B cell (primary cell): ENCODE data around the gene TENM3. TPM values are rescaled to one million over a fixed set of nuclear protein-coding genes. Genes with fewer than 3 reads are reported as not detected.

ENCODE experiments used
- ATAC-seq: fragments of 200-7000 bp; cut with Tn5 transposase; one replicate; pipeline ENCODE4 v1.10.0; 2021; ENCODE audit warnings: low read depth, mild to moderate bottlenecking, moderate number of reproducible peaks, moderate library complexity
- CTCF ChIA-PET: fragments of 350-600 bp; sonication (Branson Sonifier 250); formaldehyde crosslinking; loops from one replicate; lab custom pipeline; 2021; ENCODE audit warnings: antibody characterized with exemption, inconsistent platforms; lab: Charles Lee
- POLR2A ChIA-PET: fragments of 350-600 bp; sonication (Branson Sonifier 250); formaldehyde crosslinking; loops from one replicate; lab custom pipeline; 2021; ENCODE audit warnings: antibody characterized with exemption; lab: Charles Lee
- DNase-seq: peaks from one replicate; pipeline ENCODE4 v3.0.0; 2013
- H2AFZ ChIP-seq: 2 replicates; pipeline ENCODE4 v1.6.1; 2012; ENCODE audit warnings: mild to moderate bottlenecking, low read depth, low read length; ENCODE audit not compliant: insufficient read depth, poor library complexity, severe bottlenecking
- H3K27ac ChIP-seq, 2 donors: 1 replicate in 1 of 2; 2 replicates in 1 of 2; pipeline ENCODE4 v1.5.1; 2012 to 2013; ENCODE audit warnings: low read length in 2 of 2, mild to moderate bottlenecking in 2 of 2, moderate library complexity in 1 of 2
- H3K27me3 ChIP-seq, 4 experiments: fragments of 200-600 bp in 1 of 4; sonication (generic) in 1 of 4; replicated peaks in 1 of 4; 1 replicate in 2 of 4; 2 replicates in 2 of 4; pipeline versions ENCODE4 v1.6.1 to v1.7.0; 2013 to 2016; ENCODE audit warnings: low read length in 3 of 4, mild to moderate bottlenecking in 2 of 4, mixed read lengths in 1 of 4, moderate library complexity in 1 of 4; ENCODE audit not compliant: insufficient read depth in 4 of 4, control insufficient read depth in 3 of 4; ENCODE audit errors: control extremely low read depth in 1 of 4
- H3K36me3 ChIP-seq, 2 experiments: replicated peaks in 1 of 2; 1 replicate in 1 of 2; 2 replicates in 1 of 2; pipeline versions ENCODE4 v1.6.1 to v1.7.1; 2013; ENCODE audit warnings: low read length in 1 of 2; ENCODE audit not compliant: insufficient read depth in 2 of 2, control insufficient read depth in 1 of 2; ENCODE audit errors: control extremely low read depth in 1 of 2, extremely low read depth in 1 of 2
- H3K4me1 ChIP-seq, 2 donors: fragments of 200-600 bp in 1 of 2; sonication (generic) in 1 of 2; 1 replicate in 1 of 2; 2 replicates in 1 of 2; pipeline versions ENCODE4 v1.5.1 to v1.6.1; 2013 to 2017; ENCODE audit warnings: low read length in 2 of 2; ENCODE audit not compliant: control insufficient read depth in 2 of 2, insufficient read depth in 2 of 2
- H3K4me2 ChIP-seq: replicated peaks from 2 replicates; pipeline ENCODE3; 2012; ENCODE audit warnings: mild to moderate bottlenecking, low read depth, low read length; ENCODE audit not compliant: poor library complexity, severe bottlenecking
- H3K4me3 ChIP-seq, 5 experiments: fragments of 200-600 bp in 1 of 5; sonication (generic) in 1 of 5; 1 replicate in 3 of 5; 2 replicates in 2 of 5; pipeline versions ENCODE4 v1.5.1 to v1.7.0; 2011 to 2016; ENCODE audit warnings: low read length in 4 of 5, mild to moderate bottlenecking in 4 of 5, low read depth in 2 of 5, control low read depth in 1 of 5, moderate library complexity in 1 of 5; ENCODE audit not compliant: insufficient read depth in 1 of 5; ENCODE audit errors: control extremely low read depth in 1 of 5, extremely low read depth in 1 of 5
- H3K79me2 ChIP-seq: fragments of 200-600 bp; sonication (generic); one replicate; pipeline ENCODE4 v1.6.0; 2016; ENCODE audit warnings: low read length; ENCODE audit not compliant: control insufficient read depth, insufficient read depth
- H3K9ac ChIP-seq: fragments of 200-600 bp; sonication (generic); 2 replicates; pipeline ENCODE4 v1.6.1; 2017; ENCODE audit warnings: mild to moderate bottlenecking, low read length, moderate library complexity
- H3K9me3 ChIP-seq, 3 donors: one replicate each; pipeline versions ENCODE4 v1.6.1 to v1.7.1; 2013; ENCODE audit warnings: low read length in 2 of 3; ENCODE audit not compliant: control insufficient read depth in 2 of 3, insufficient read depth in 1 of 3; ENCODE audit errors: control extremely low read depth in 1 of 3
- H4K20me1 ChIP-seq: 2 replicates; pipeline ENCODE4 v1.6.0; 2012; ENCODE audit warnings: mild to moderate bottlenecking, low read length; ENCODE audit not compliant: insufficient read depth, control insufficient read depth, poor library complexity, severe bottlenecking
- H3K27ac Mint-ChIP-seq: one replicate; pipeline ENCODE4 v1.8.0; 2021; ENCODE audit warnings: mixed read lengths
- H3K27me3 Mint-ChIP-seq: one replicate; pipeline ENCODE4 v1.8.0; 2021; ENCODE audit warnings: mixed read lengths
- H3K4me1 Mint-ChIP-seq: one replicate; pipeline ENCODE4 v1.8.0; 2021; ENCODE audit warnings: mixed read lengths
- H3K4me3 Mint-ChIP-seq: one replicate; pipeline ENCODE4 v1.8.0; 2021; ENCODE audit warnings: mixed read lengths
- H3K9me3 Mint-ChIP-seq: one replicate; pipeline ENCODE4 v1.8.0; 2022; ENCODE audit warnings: mixed read lengths; ENCODE audit not compliant: insufficient read depth
- CTCF ChIP-seq: fragments of 200-600 bp; IDR thresholded peaks from one replicate; pipeline ENCODE4 v1.8.0; 2022; ENCODE audit warnings: antibody characterized with exemption, mild to moderate bottlenecking
- EZH2 ChIP-seq: IDR thresholded peaks from 2 replicates; pipeline ENCODE4 v1.6.1; 2012; ENCODE audit warnings: borderline replicate concordance, low read depth, mild to moderate bottlenecking, moderate library complexity, low read length; ENCODE audit not compliant: insufficient read depth, poor library complexity, severe bottlenecking
- WGBS: methylation state at CpG from one replicate; pipeline ENCODE4 v1.1.5; 2013; ENCODE audit warnings: missing lambda C conversion rate; ENCODE audit not compliant: insufficient coverage; 5-methylcytosine and 5-hydroxymethylcytosine counted together
- intact Hi-C: fragments of 100-400 bp; cut with micrococcal nuclease; formaldehyde crosslinking; loops from one replicate; pipeline ENCODE4 v1.10.0; 2022
- polyA plus RNA-seq: library from polyadenylated mRNA; depleted of rRNA; stranded (reverse); fragments of >200 nt; gene quantifications from 2 replicates; pipeline ENCODE4 v1.2.3, GENCODE V29; 2012
- total RNA-seq, 2 donors: library from RNA; stranded (reverse); fragments of 120-200 nt in 1 of 2; gene quantifications; 1 replicate in 1 of 2; 2 replicates in 1 of 2; pipeline versions ENCODE4 v1.2.3 to v1.2.4, GENCODE V29; 2013 to 2022

Gene TENM3
- total and polyA plus RNA-seq, 2 donors (not counting 1 experiment from before 2014, with no cell fraction given): not detected

- Histone ChIP-seq H3K4me3 (no peak overlapping the region), H3K4me2 (no peak overlapping the region), H3K4me1 (no peaks in the 10 kb centered on the region), H3K79me2 (no peaks in the 10 kb centered on the region), H3K9me3 (no peaks in the 10 kb centered on the region), H4K20me1 (no peaks in the 10 kb centered on the region), H3K9ac (no peak overlapping the region), H3K36me3 (no peaks in the 10 kb centered on the region), H2AFZ (no peak overlapping the region), H3K27me3 (no peaks in the 10 kb centered on the region), H3K27ac (no peak overlapping the region)
- ATAC-seq: no peak
- peaks cover 8% of the 10 kb centered on the region for H3K27me3 Mint-ChIP-seq
- no peak for DNase-seq
- H3K4me3 Mint-ChIP-seq: no peak overlapping the region
- no CpG with 5 or more reads among the region's 2 CpGs for WGBS
- intact Hi-C loops: no loop called here
- TF ChIP-seq EZH2 (no peak), CTCF (no peak)
- CTCF ChIA-PET: no interaction called here
- no peak overlapping the region for H3K27ac Mint-ChIP-seq
- peaks cover 2% of the 10 kb centered on the region for H3K4me1 Mint-ChIP-seq
- H3K9me3 Mint-ChIP-seq: no peaks in the 10 kb centered on the region
- POLR2A ChIA-PET: no interaction called here
Measured at GRCh38 chr4:182488896-182489295, 245.7 kb downstream of the TENM3 start.

GRCh38 chr4:182489607-182490006 lies 246.4 kb downstream of the TENM3 start:
- no peaks in the 10 kb centered on the region for H3K9me3 Mint-ChIP-seq
- H2AFZ ChIP-seq: no peak overlapping the region
- H3K27ac ChIP-seq: no peak overlapping the region
- WGBS: 79% methylated on average over 2 of the region's 2 CpGs
- TF ChIP-seq CTCF: no peak
- TF ChIP-seq EZH2: no peak
- no peak overlapping the region for H3K9ac ChIP-seq
- intact Hi-C loops: no loop called here
- ATAC-seq (no peak), DNase-seq (no peak)
- peaks cover 8% of the 10 kb centered on the region for H3K27me3 Mint-ChIP-seq
- ChIA-PET POLR2A (no interaction called here), CTCF (no interaction called here)
- no peaks in the 10 kb centered on the region for H3K27me3 ChIP-seq
- H3K79me2 ChIP-seq: no peaks in the 10 kb centered on the region
- no peak overlapping the region for H3K27ac Mint-ChIP-seq
- no peak overlapping the region for H3K4me2 ChIP-seq
- no peak overlapping the region for H3K4me3 Mint-ChIP-seq
- no peaks in the 10 kb centered on the region for H3K9me3 ChIP-seq
- no peaks in the 10 kb centered on the region for H3K36me3 ChIP-seq
- H3K4me1 Mint-ChIP-seq: peaks cover 2% of the 10 kb centered on the region
- H4K20me1 ChIP-seq: no peaks in the 10 kb centered on the region
- no peak overlapping the region for H3K4me3 ChIP-seq
- no peaks in the 10 kb centered on the region for H3K4me1 ChIP-seq
